SIG-M5 (cell line): ENCODE data around the gene MS4A12.
A peak's percentile ranks its signal among the peaks of the same experiment; 100 is the strongest.
"Not testable (repeated sequence)": the region's sequence is repeated elsewhere in the genome, so short reads cannot be mapped to it uniquely, and the experiment has no call there.

Source experiments
- DNase-seq: peaks from one replicate; lab custom pipeline; 2025; lab: John Stamatoyannopoulos, UW

The MS4A12 gene

DNA sequence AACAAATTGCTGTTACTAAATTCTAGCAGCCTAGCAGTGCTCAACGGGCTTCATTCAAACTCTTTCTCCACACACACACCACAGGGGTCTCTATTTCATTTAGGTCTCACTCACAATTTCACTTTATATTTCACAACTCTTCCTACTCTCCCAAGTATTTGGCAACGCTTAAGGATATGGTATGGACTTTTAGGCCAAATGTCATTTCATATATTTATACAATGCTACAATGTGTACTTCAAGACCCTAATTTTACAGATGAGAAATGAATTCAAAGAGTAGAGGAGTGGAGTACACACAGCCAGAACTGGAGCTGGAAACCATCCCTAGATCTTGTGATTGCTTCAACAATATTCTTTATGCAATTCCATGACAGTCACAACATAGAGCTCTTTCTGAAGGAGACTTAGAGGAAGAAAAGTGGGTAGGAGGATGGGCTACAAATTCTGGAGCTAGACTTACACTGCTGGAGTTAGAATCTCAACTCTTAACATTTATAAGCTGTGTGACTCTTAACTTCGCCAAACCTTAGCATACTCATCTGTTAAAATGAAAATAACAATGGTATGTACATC, 20.2 kb downstream of the MS4A12 start:
- no peak for DNase-seq

- no peak for DNase-seq
These were observed 21.2 kb downstream of the MS4A12 start for GRCh38 chr11:60513496-60514460.

GRCh38 chr11:60515144-60515855, 22.7 kb downstream of the MS4A12 start, which contains the start of gene MS4A13:
Gene MS4A13 (plus strand): TSS chr11:60515392. CDS start chr11:60518084, 2,692 bp downstream.
- DNase-seq = no peak

GRCh38 chr11:60528465-60528864, 35.9 kb downstream of the MS4A12 start:
- no peak for DNase-seq

DNA sequence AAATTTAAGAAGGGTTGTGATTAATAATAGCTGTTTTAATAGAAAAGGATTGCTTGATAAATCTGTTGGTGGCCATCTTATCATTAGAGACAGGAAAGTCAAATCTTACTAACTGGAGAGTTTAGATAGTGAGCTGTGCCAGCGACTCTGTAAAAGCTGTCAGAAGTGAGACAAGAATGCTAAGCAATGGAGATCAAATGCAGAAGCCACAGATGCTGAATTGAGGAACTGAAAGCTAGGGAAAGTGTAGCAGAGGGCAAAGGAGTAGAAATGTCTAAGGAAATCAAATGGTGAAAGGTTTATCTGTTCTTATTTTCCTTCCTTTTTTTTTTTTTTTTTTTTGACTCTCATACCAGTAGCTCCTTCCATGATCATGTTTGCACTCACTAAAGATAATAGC, 36.4 kb downstream of the MS4A12 start:
- peak; percentile 45 for DNase-seq

GRCh38 chr11:60530454-60531100, 38.0 kb downstream of the MS4A12 start:
- DNase-seq = no peak

- not testable (repeated sequence) for DNase-seq
These were observed 39.8 kb downstream of the MS4A12 start for GRCh38 chr11:60532383-60532782.

GRCh38 chr11:60538627-60539026, 46.0 kb downstream of the MS4A12 start:
- DNase-seq = not testable (repeated sequence)

GRCh38 chr11:60544077-60544476, 51.5 kb downstream of the MS4A12 start:
- no peak for DNase-seq
